Body of pancreas (tissue), 4 donors: ENCODE results near the gene ENDOD1. TPM values are rescaled to one million over a fixed set of nuclear protein-coding genes. Genes with fewer than 3 reads are reported as not detected.

Source experiments
- ATAC-seq: fragments of 150-250 bp; one replicate; pipeline ENCODE4 v1.9.1; 2016
- DNase-seq, 4 donors: peaks; one replicate each; pipeline ENCODE4 v3.0.0-alpha.2; 2019
- H3K27ac ChIP-seq, 4 donors: fragments of 200-600 bp; sonication (generic); 1 replicate in 3 of 4; 2 replicates in 1 of 4; pipeline versions ENCODE4 v1.5.1 to v1.6.1; 2016 to 2019; ENCODE audit warnings: mild to moderate bottlenecking in 1 of 4, mixed read lengths in 1 of 4, moderate library complexity in 1 of 4
- H3K27me3 ChIP-seq, 2 donors: fragments of 200-600 bp; sonication (generic); one replicate each; pipeline ENCODE4 v1.6.0; 2016; ENCODE audit warnings: mild to moderate bottlenecking in 1 of 2
- H3K36me3 ChIP-seq, 2 donors: fragments of 200-600 bp; sonication (generic); replicated peaks in 1 of 2; 2 replicates each; pipeline ENCODE4 v1.5.1; 2016; ENCODE audit warnings: low read depth in 2 of 2; ENCODE audit not compliant: insufficient read depth in 1 of 2
- H3K4me1 ChIP-seq: fragments of 200-600 bp; sonication (generic); one replicate; pipeline ENCODE4 v1.6.0; 2016
- H3K4me3 ChIP-seq, 2 donors: fragments of 200-600 bp; sonication (generic); 1 replicate in 1 of 2; 2 replicates in 1 of 2; pipeline ENCODE4 v1.5.1; 2016 to 2019
- H3K9me3 ChIP-seq, 3 donors: fragments of 200-600 bp; sonication (generic); 1 replicate in 2 of 3; 2 replicates in 1 of 3; pipeline ENCODE4 v1.5.1; 2016
- POLR2A ChIP-seq, 3 donors: fragments of 450-650 bp; IDR thresholded peaks; one replicate each; pipeline ENCODE4 v1.6.1; 2016; ENCODE audit warnings: antibody characterized with exemption in 3 of 3, mild to moderate bottlenecking in 2 of 3
- WGBS, 2 donors: methylation state at CpG; one replicate each; pipeline ENCODE4 v1.1.5; 2017; 5-methylcytosine and 5-hydroxymethylcytosine counted together
- intact Hi-C: fragments of 100-400 bp; cut with DNase I; formaldehyde crosslinking; loops from one replicate; pipeline ENCODE4 v1.15.1; 2023
- total RNA-seq, 2 donors: library from RNA; depleted of rRNA; stranded (reverse); fragments of >200 nt; gene quantifications; one replicate each; pipeline ENCODE4 v1.1.0, GENCODE V29; 2016
- TF ChIP-seq, protein P1 (sequence below), 7 experiments: fragments of 450-650 bp in 4 of 7; fragments of 200-600 bp in 3 of 7; sonication (generic) in 3 of 7; IDR thresholded peaks; one replicate each; pipeline ENCODE4 v1.5.1; 2016 to 2019; ENCODE audit warnings: antibody characterized with exemption in 7 of 7

Gene ENDOD1
- total RNA-seq, 2 donors from 2014 or later, result 8.6 to 13.7 TPM

DNA sequence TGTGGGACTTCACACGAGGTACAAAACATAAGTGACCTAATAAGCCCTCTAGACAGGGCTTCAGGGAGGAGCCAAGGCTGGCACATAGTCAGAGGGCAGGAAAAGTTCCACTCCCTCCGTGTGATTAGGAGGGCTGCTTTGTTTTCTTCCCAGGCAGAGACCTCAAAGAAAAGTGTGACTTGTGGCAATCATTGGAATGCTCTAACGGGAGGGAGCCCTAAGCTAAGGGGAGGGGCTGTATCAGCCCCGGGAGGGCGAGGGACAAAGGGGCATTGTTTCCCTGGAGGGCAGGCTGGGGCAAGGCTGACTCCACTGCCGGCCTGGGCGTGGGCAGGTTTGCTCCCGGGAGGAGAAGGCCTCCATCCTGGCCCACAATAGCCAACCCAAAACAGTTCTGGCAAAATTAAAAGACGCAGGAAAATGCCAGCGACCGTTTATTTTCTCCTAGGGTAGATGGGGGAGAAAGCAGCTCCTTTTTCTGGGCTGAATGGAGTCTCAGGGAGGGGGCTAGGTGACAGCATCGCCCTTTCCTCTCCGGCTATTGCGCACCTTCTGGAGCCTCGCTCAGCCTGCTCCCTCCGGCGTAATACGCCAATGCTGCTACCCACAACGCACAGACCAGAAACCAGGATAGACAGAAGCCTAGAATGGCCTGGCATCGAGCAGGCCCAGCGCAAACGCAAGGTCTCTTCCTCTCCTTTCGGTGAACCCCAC lies 60.2 kb downstream of the ENDOD1 start:
- intact Hi-C loops, result no loop called here
- no peaks in the 10 kb centered on the region for H3K36me3 ChIP-seq
- H3K27me3 ChIP-seq, result no peaks in the 10 kb centered on the region
- peaks cover 21% of the 10 kb centered on the region for H3K4me1 ChIP-seq
- no peak overlapping the region for H3K4me3 ChIP-seq
- TF ChIP-seq, protein P1, sequence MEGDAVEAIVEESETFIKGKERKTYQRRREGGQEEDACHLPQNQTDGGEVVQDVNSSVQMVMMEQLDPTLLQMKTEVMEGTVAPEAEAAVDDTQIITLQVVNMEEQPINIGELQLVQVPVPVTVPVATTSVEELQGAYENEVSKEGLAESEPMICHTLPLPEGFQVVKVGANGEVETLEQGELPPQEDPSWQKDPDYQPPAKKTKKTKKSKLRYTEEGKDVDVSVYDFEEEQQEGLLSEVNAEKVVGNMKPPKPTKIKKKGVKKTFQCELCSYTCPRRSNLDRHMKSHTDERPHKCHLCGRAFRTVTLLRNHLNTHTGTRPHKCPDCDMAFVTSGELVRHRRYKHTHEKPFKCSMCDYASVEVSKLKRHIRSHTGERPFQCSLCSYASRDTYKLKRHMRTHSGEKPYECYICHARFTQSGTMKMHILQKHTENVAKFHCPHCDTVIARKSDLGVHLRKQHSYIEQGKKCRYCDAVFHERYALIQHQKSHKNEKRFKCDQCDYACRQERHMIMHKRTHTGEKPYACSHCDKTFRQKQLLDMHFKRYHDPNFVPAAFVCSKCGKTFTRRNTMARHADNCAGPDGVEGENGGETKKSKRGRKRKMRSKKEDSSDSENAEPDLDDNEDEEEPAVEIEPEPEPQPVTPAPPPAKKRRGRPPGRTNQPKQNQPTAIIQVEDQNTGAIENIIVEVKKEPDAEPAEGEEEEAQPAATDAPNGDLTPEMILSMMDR (IDR thresholded peaks at IDR 0.05), result no peak
- no peak for TF ChIP-seq POLR2A (IDR thresholded peaks at IDR 0.05)
- DNase-seq, result peak; percentile 47 to 65 (median 60)
- peak overlapping the region; percentile 40 to 89 (median 86) for H3K27ac ChIP-seq
- WGBS, 2 donors, result 44 to 58% methylated on average over 21 to 23 of the region's 23 CpGs
- no peaks in the 10 kb centered on the region for H3K9me3 ChIP-seq
- ATAC-seq, result peak; percentile 54

DNA sequence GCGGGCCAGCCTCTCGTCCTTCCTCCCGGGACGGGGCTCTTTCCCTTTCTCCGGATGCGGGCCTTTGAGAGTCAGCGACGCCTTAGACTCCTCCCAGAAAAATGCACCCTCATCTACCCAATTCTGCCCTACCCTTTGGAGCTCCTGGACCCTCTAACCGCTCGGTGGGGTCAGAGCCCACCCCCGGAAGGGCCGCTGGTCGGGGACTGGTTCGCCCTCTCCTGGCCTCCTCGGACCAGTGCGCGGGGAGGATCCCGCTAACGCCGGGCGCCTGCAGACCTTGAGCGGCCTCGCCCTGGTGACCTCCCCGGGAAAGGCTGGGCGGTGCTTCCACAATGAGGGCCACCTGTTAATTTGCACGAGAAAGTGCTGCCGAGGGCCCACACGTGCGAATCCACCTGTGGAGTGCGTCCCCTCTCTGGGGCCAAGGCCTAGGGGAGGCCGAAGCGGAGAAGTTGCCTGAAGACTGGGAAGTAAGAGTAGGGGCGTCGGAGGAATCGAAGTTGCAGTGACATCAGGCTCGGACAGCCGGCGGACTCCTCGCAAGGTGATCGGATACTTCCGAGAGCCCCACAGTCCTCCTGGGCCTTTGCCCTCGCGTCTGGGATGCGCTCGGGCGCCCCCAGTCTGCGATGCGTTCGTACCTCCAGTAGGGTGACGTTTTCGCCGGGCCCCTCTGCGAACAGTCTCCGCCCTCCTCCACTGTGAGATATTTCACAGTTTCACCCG lies 61.5 kb downstream of the ENDOD1 start:
- WGBS, 2 donors, result 6 to 20% methylated on average over 13 to 55 of the region's 55 CpGs
- Histone ChIP-seq H3K9me3 (no peaks in the 10 kb centered on the region), H3K27ac (peak overlapping the region; percentile 84 to 89 (median 87)), H3K4me3 (peak overlapping the region; percentile 10 to 14), H3K27me3 (no peaks in the 10 kb centered on the region), H3K4me1 (peaks cover 21% of the 10 kb centered on the region), H3K36me3 (no peaks in the 10 kb centered on the region)
- TF ChIP-seq, protein P1 (IDR thresholded peaks at IDR 0.05), result peak; percentile 62 to 96 (median 94)
- TF ChIP-seq POLR2A (IDR thresholded peaks at IDR 0.05), result peak; percentile 41 to 82 (median 79)
- ATAC-seq, result peak; percentile 86
- peak; percentile 87 to 93 (median 92) for DNase-seq
- intact Hi-C loops, result no loop called here

DNA sequence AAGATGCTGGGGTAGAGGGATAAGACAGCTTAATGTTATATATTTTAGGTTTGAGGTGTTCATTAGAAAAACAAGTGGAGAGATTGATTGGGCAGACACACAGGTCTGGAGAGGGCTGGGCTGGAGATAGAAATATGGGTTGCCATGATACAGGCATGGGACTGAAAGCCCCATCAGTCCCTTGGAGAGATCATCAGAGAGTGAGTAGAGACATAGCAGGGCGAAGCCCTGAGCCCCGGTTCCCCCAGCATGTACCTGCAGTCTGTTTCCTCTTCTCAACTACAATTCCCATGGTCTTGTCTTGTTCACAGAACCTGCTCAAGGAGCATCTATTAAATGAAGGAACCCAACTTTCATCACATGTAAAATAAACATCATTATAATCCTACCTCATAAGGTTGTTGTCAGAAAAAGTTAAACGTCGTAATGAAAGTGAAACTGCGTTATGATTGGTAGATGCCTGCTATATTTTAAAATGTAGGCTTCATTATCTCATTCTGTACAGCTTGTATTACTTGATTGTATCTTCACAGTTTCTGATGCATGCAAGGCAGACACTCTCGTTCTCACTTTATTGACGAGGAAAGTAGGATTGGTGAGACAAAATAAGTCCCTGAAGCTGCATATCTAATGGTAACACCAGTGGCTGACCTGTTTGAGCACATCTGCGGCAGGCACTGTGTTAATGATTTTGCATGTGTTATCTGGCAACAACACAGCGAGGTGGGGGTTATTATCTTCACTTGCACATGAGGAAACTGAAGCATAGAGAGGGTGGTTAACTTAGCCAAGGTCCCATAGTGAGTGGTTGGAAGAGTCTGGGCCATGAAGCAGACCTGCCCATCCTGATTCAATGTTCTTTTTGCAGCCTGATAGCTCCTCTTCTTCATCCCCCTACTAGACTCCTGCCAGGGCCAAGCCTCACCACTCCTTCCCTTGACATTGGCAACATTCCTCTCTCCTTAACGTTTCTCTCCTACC lies 63.5 kb downstream of the ENDOD1 start:
- intact Hi-C loops, result no loop called here
- WGBS, 2 donors, result 43 to 46% methylated on average over 10 of the region's 10 CpGs
- no peak for TF ChIP-seq POLR2A (IDR thresholded peaks at IDR 0.05)
- TF ChIP-seq, protein P1 (IDR thresholded peaks at IDR 0.05), result no peak
- Histone ChIP-seq H3K27ac (no peak overlapping the region), H3K4me3 (no peak overlapping the region), H3K27me3 (no peaks in the 10 kb centered on the region), H3K4me1 (peaks cover 21% of the 10 kb centered on the region), H3K36me3 (no peaks in the 10 kb centered on the region), H3K9me3 (no peaks in the 10 kb centered on the region)
- DNase-seq (no peak), ATAC-seq (no peak)

DNA sequence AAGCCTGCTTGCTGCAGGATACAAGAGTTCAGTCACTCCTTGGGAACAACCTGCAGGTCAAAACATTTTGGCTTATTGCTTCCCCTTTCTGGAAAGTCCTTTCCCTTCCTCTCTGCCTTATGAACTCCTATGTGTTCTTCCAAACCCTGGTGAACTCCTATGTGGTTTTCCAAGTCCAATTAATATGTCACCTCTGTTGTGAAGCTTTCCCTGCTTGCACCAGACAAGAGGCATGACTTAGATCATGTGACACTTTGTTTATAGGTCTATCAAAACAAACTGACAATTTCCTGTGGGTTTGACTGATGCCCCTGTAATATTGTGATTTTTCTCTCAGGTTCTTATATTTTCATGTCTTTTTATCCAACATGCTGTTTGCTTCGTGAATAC lies 64.2 kb downstream of the ENDOD1 start:
- no peak for ATAC-seq
- no peak for DNase-seq
- intact Hi-C loops, result no loop called here
- peaks cover 21% of the 10 kb centered on the region for H3K4me1 ChIP-seq
- 69 to 75% methylated on average over 1 of the region's 1 CpG for WGBS, 2 donors
- no peak overlapping the region for H3K4me3 ChIP-seq
- no peak overlapping the region for H3K27ac ChIP-seq
- no peaks in the 10 kb centered on the region for H3K27me3 ChIP-seq
- no peaks in the 10 kb centered on the region for H3K36me3 ChIP-seq
- TF ChIP-seq POLR2A (IDR thresholded peaks at IDR 0.05), result no peak
- TF ChIP-seq, protein P1 (IDR thresholded peaks at IDR 0.05), result no peak
- H3K9me3 ChIP-seq, result no peaks in the 10 kb centered on the region
